MCF 10A (cell line): ENCODE results near the gene TRAF3IP3. TPM values are rescaled to one million over a fixed set of nuclear protein-coding genes. Genes with fewer than 3 reads are reported as not detected.

Experiments
- BruUV-seq: library from RNA; stranded (reverse); fragments of 400-500 nt; replicated peaks from 2 replicates; lab custom pipeline; 2021; lab: Mats Ljungman, UMichigan
- CTCF ChIA-PET: fragments of 300-600 bp; sonication (Branson Sonifier 250); formaldehyde crosslinking; extraction: SDS; loops from one replicate; lab custom pipeline; 2021; ENCODE audit warnings: antibody characterized with exemption, inconsistent platforms; lab: Yijun Ruan, JAX
- POLR2A ChIA-PET: fragments of 300-600, 350-650 bp; sonication (Branson Sonifier 250); formaldehyde crosslinking; extraction: SDS; loops from one replicate; lab custom pipeline; 2020; ENCODE audit warnings: antibody characterized with exemption, inconsistent platforms; lab: Yijun Ruan, JAX
- DNase-seq: peaks from one replicate; pipeline ENCODE4 v3.0.0-alpha.2; 2018; ENCODE audit not compliant: unreplicated experiment
- H3K27ac Mint-ChIP-seq: one replicate; pipeline ENCODE4 v1.8.0; 2022; ENCODE audit warnings: mild to moderate bottlenecking, low read depth, mixed read lengths; ENCODE audit not compliant: unreplicated experiment
- H3K27me3 Mint-ChIP-seq: one replicate; pipeline ENCODE4 v1.8.0; 2022; ENCODE audit warnings: mixed read lengths; ENCODE audit not compliant: insufficient read depth, unreplicated experiment
- H3K36me3 Mint-ChIP-seq: one replicate; pipeline ENCODE4 v1.8.0; 2022; ENCODE audit warnings: mild to moderate bottlenecking, moderate library complexity, mixed read lengths; ENCODE audit not compliant: insufficient read depth, unreplicated experiment
- H3K4me1 Mint-ChIP-seq: one replicate; pipeline ENCODE4 v1.8.0; 2022; ENCODE audit warnings: mixed read lengths; ENCODE audit not compliant: insufficient read depth, unreplicated experiment
- H3K4me3 Mint-ChIP-seq: one replicate; pipeline ENCODE4 v1.8.0; 2022; ENCODE audit warnings: mild to moderate bottlenecking, moderate library complexity, mixed read lengths; ENCODE audit not compliant: unreplicated experiment
- H3K9me3 Mint-ChIP-seq: one replicate; pipeline ENCODE4 v1.8.0; 2022; ENCODE audit warnings: mixed read lengths; ENCODE audit not compliant: unreplicated experiment
- intact Hi-C: fragments of 100-400 bp; cut with micrococcal nuclease; formaldehyde crosslinking; loops from 2 replicates; pipeline ENCODE4 v1.14.1; 2022
- total RNA-seq: library from RNA; stranded (reverse); gene quantifications from 2 replicates; pipeline ENCODE4 v1.2.3, GENCODE V29; 2022
- TF ChIP-seq, protein P1 (sequence below): fragments of 200-600 bp; IDR thresholded peaks from one replicate; pipeline ENCODE4 v1.8.0; 2022; ENCODE audit warnings: antibody characterized with exemption, mild to moderate bottlenecking; ENCODE audit not compliant: unreplicated experiment

The TRAF3IP3 gene
- total RNA-seq, 1 experiment from 2014 or later, result not detected

DNA sequence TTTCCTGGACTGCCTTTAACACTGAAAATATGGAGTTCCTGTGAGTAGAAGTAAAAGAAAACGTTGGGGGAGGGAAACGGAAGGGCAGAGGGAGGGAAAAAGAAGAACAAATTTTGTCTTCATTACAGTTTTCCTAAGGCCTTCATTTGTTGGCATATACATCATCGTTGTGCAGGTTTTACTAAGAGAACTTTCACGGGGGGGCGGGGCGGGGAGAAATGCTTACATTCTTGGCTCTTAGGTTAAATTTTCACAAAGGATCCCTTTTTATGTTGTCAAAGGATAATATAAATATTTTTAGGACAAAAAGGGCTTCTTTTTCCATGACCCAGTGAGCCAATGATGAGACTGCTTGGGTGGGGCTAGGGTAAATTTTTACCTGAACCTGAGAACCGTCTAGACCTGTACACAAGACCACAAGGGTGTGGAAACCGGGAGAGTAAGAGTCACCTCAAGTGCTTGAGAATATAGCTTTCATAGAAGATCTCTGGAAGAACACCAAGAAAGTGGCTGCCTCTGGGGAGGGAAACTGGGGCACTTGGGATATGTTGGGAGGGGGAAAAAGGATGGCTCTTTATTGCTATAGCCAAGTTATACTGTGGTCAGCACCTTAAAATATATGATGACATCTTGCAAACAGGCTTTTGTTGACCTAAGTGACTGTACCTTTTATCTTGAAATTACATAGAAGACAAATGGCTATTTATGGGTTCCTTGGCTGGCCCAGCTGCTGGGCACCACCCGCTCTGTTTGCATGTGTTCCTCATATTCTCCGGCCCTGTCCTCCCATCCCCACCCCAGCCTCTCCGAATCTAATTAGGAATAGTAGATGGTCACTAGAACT is 70.0 kb downstream of the TRAF3IP3 start:
- POLR2A ChIA-PET, result interaction anchor here (1.2 to 21.0 kb wide), 10 partner anchors 13 to 174 kb away, joined by 3 to 1382 read pairs (median 5); partner anchors contain the start of genes C1orf74, IRF6 and LAMB3
- TF ChIP-seq, protein P1, sequence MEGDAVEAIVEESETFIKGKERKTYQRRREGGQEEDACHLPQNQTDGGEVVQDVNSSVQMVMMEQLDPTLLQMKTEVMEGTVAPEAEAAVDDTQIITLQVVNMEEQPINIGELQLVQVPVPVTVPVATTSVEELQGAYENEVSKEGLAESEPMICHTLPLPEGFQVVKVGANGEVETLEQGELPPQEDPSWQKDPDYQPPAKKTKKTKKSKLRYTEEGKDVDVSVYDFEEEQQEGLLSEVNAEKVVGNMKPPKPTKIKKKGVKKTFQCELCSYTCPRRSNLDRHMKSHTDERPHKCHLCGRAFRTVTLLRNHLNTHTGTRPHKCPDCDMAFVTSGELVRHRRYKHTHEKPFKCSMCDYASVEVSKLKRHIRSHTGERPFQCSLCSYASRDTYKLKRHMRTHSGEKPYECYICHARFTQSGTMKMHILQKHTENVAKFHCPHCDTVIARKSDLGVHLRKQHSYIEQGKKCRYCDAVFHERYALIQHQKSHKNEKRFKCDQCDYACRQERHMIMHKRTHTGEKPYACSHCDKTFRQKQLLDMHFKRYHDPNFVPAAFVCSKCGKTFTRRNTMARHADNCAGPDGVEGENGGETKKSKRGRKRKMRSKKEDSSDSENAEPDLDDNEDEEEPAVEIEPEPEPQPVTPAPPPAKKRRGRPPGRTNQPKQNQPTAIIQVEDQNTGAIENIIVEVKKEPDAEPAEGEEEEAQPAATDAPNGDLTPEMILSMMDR, result no peak
- Mint-ChIP-seq H3K27me3 (no peaks in the 10 kb centered on the region), H3K4me3 (peak overlapping the region; percentile 0), H3K36me3 (peaks cover 11% of the 10 kb centered on the region), H3K9me3 (peaks cover 7% of the 10 kb centered on the region), H3K4me1 (peaks cover 55% of the 10 kb centered on the region), H3K27ac (peak overlapping the region; percentile 2)
- BruUV-seq, result no TSS peak
- CTCF ChIA-PET, result interaction anchor here (0.6 to 30.3 kb wide), 11 partner anchors 3 to 548 kb away, joined by 3 to 1144 read pairs (median 41); partner anchors contain the start of genes IRF6 and UTP25
- DNase-seq, result peak; percentile 75
- intact Hi-C loops, result loop anchor here (5.0 kb wide), 1 partner anchor 259 kb away; no protein-coding TSS in a partner anchor

DNA sequence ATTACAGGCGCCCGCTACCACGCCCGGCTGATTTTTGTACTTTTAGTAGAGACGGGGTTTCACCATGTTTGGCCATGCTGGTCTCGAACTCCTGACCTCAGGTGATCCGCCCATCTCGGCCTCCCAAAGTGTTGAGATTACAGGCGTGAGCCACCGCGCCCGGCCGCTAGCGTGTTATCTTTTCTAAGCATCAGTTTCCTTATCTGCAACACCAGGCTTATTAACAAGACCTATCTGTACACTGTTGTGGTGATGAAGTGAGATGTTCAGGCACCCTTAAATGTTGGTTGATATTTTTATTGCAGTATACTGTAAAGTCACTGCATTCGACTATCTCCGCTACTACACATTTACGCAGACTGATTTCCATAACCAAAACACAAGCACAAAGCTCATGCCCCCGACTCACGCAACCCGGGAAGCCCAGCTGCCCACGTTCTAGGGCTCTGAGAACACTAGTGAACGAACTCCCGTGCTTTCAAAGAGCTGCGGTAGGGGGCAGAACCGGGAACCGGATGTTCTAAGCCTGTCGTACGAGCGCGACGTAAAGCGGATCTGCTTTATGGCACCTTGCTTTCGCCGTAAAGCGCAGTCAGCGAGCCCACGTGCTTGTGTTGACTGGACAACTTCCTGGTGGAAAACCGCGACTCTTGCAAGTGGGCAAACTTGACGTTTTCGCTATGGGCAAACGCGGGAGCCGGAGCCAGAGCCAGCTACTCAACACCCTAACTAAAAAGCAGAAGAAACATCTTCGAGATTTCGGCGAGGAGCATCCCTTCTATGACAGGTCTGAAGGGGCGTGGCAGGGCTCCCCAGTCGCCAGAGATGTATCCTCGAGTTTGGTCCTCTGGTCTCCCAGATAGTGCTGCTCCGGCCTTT is 71.8 kb downstream of the TRAF3IP3 start, which contains the start of gene UTP25:
Gene UTP25 (plus strand): TSS at position 589 of the 879 bp plus-strand sequence. CDS start 92 bp downstream, at position 681.
- peak within 1 kb of the TSS; percentile 92 for H3K4me3 Mint-ChIP-seq
- intact Hi-C loops, result loop anchor here (1.0 to 5.0 kb wide), 2 partner anchors 23 to 260 kb away; no protein-coding TSS in a partner anchor
- ChIA-PET CTCF (interaction anchor here (0.6 to 30.3 kb wide), 29 partner anchors 1 to 1980 kb away, joined by 3 to 1144 read pairs (median 4); partner anchors contain the start of genes IRF6 and UTP25), POLR2A (interaction anchor here (0.6 to 21.0 kb wide), 20 partner anchors 12 to 399 kb away, joined by 3 to 1382 read pairs (median 4); partner anchors contain the start of genes C1orf74, IRF6 and LAMB3)
- peaks cover 65% of the 10 kb centered on the region for H3K4me1 Mint-ChIP-seq
- peak within 1 kb of the TSS; percentile 89 for H3K27ac Mint-ChIP-seq
- peaks cover 29% of the 10 kb centered on the region for H3K36me3 Mint-ChIP-seq
- DNase-seq, result peak; percentile 99
- TF ChIP-seq, protein P1, result peak; percentile 88
- peaks cover 7% of the 10 kb centered on the region for H3K9me3 Mint-ChIP-seq
- no peaks in the 10 kb centered on the region for H3K27me3 Mint-ChIP-seq
- BruUV-seq, result TSS peak; percentile 57

DNA sequence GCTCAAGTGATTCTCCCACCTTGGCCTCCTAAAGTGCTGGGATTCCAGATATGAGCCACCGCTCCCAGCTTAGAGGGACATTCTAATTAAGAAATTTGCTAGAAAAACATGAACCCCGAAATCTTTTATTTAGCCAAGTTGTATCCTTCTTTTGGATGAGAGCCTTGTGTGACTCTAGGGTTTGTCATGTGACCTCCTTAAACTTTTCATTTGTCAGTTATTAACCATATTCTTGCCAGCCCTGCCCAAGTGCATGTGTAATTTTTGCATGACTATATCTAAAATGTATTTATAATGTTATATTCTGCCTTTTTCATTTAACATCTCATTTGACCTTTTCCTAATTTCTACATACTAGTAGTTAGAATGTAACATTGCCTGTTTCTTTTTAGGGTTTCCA is 73.9 kb downstream of the TRAF3IP3 start:
- TF ChIP-seq, protein P1, result no peak
- peaks cover 50% of the 10 kb centered on the region for H3K36me3 Mint-ChIP-seq
- intact Hi-C loops, result loop anchor here (5.0 kb wide), 1 partner anchor 262 kb away; no protein-coding TSS in a partner anchor
- ChIA-PET CTCF (interaction anchor here (0.6 to 30.3 kb wide), 7 partner anchors 1 to 531 kb away, joined by 3 to 1144 read pairs (median 5); partner anchors contain the start of genes IRF6 and UTP25), POLR2A (interaction anchor here (0.7 to 21.0 kb wide), 5 partner anchors 10 to 45 kb away, joined by 3 to 1382 read pairs (median 6); partner anchors contain the start of genes C1orf74 and IRF6)
- H3K4me1 Mint-ChIP-seq, result peaks cover 65% of the 10 kb centered on the region
- no peak overlapping the region for H3K27ac Mint-ChIP-seq
- no TSS peak for BruUV-seq
- no peak for DNase-seq
- no peaks in the 10 kb centered on the region for H3K27me3 Mint-ChIP-seq
- H3K4me3 Mint-ChIP-seq, result peak overlapping the region; percentile 92
- peaks cover 7% of the 10 kb centered on the region for H3K9me3 Mint-ChIP-seq
